ENCODE results near the gene PSIP1. TPM values are rescaled to one million over a fixed set of nuclear protein-coding genes. Genes with fewer than 3 reads are reported as not detected.

The PSIP1 gene
- total RNA-seq, 6 experiments from 2014 or later: 32.6 to 56.7 (median 48.5) TPM

DNA sequence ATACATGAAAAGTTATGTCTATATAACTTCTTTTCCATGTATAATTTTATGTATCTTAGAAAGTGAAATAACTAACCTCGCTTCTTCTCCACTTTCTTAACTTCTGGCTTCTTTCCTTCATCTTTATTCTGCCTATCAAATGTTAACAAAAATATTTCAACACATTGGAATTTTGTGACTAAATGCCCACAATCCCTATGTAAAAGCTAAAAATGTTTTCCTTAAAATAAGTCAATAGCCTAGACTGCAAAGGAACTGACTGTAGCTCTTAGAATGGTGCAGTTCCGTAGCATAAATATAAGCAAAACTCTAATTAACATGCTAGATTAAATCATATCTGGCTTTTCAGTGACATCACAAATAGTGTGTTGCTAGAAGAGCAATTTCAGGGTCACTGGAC is 40.9 kb downstream of the PSIP1 start:
- H3K4me3 Mint-ChIP-seq: no peak overlapping the region
- no peak for TF ChIP-seq CTCF (IDR thresholded peaks at IDR 0.05)
- H3K9me3 Mint-ChIP-seq: no peaks in the 10 kb centered on the region
- no peaks in the 10 kb centered on the region for H3K27me3 Mint-ChIP-seq (ENCODE audit: insufficient read depth)
- H3K27ac Mint-ChIP-seq: no peak overlapping the region
- H3K4me1 Mint-ChIP-seq (ENCODE audit: low read depth): peaks cover 26% of the 10 kb centered on the region
- DNase-seq: no peak
- H3K36me3 Mint-ChIP-seq (ENCODE audit: low read depth): peaks cover 25% of the 10 kb centered on the region

DNA sequence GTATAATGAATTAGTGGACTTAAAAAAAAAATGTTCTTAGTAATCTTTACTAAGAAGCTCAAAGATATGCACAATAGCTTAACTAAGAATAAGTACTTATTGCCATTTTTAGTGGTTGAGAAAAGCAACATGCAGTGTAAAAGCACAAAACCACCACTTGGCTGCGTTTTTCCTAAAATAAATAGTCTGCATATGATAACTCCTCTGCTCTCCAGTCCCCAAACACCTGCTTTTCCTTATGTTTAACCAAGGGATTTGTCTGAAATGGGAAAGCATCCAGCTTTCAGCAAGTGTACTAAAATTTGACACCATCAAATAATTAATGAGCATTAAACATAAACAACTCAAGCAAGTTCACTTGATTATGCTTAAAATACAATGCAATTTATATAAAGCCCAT is 41.4 kb downstream of the PSIP1 start:
- Mint-ChIP-seq H3K9me3 (no peaks in the 10 kb centered on the region), H3K36me3 (ENCODE audit: low read depth) (peaks cover 25% of the 10 kb centered on the region), H3K27ac (no peak overlapping the region), H3K4me1 (ENCODE audit: low read depth) (peaks cover 26% of the 10 kb centered on the region), H3K27me3 (ENCODE audit: insufficient read depth) (no peaks in the 10 kb centered on the region; the same call in 1 of the 2 replicates), H3K4me3 (no peak overlapping the region)
- DNase-seq: no peak
- TF ChIP-seq CTCF (IDR thresholded peaks at IDR 0.05): peak; percentile 19; the same call in 1 of the 2 replicates

- peaks cover 21% of the 10 kb centered on the region for H3K36me3 Mint-ChIP-seq (ENCODE audit: low read depth)
- peaks cover 26% of the 10 kb centered on the region for H3K4me1 Mint-ChIP-seq (ENCODE audit: low read depth)
- no peak for TF ChIP-seq CTCF (IDR thresholded peaks at IDR 0.05)
- no peak overlapping the region for H3K27ac Mint-ChIP-seq
- no peak for DNase-seq
- no peaks in the 10 kb centered on the region; the same call in 1 of the 2 replicates for H3K27me3 Mint-ChIP-seq (ENCODE audit: insufficient read depth)
- H3K9me3 Mint-ChIP-seq: no peaks in the 10 kb centered on the region
- H3K4me3 Mint-ChIP-seq: no peak overlapping the region
These were observed 42.6 kb downstream of the PSIP1 start for GRCh38 chr9:15468145-15468544.

GRCh38 chr9:15461601-15462000 is 49.2 kb downstream of the PSIP1 start:
- no peak for TF ChIP-seq CTCF (IDR thresholded peaks at IDR 0.05)
- no peaks in the 10 kb centered on the region for H3K9me3 Mint-ChIP-seq

DNA sequence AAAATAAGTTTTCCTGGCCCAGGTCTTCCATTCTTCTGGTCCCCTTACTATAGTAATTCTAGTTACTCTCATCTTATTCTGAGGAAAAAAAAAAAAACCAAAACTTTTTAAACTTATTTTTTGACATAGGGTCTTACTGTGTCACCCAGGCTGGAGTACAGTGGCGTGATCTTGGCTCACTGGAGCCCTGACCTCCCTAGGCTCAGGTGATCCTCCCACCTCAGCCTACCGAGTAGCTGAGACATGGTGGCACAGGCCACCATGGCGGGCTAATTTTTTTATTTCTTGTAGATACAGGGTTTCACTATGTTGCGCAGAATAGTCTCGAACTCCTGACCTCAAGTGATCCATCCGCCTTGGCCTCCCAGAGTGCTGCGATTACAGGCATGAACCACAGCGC is 49.7 kb downstream of the PSIP1 start:
- no peak for DNase-seq
- Mint-ChIP-seq H3K9me3 (no peaks in the 10 kb centered on the region), H3K27me3 (ENCODE audit: insufficient read depth) (no peaks in the 10 kb centered on the region; the same call in 1 of the 2 replicates), H3K4me3 (no peak overlapping the region), H3K36me3 (ENCODE audit: low read depth) (peaks cover 12% of the 10 kb centered on the region), H3K27ac (no peak overlapping the region), H3K4me1 (ENCODE audit: low read depth) (no peaks in the 10 kb centered on the region)
- TF ChIP-seq CTCF (IDR thresholded peaks at IDR 0.05): no peak

More at GRCh38 chr9:15461601-15462000, 49.2 kb downstream of the PSIP1 start:
- no peaks in the 10 kb centered on the region; the same call in 1 of the 2 replicates for H3K27me3 Mint-ChIP-seq (ENCODE audit: insufficient read depth)
- no peak for DNase-seq
- no peak overlapping the region for H3K4me3 Mint-ChIP-seq
- H3K36me3 Mint-ChIP-seq (ENCODE audit: low read depth): peaks cover 13% of the 10 kb centered on the region
- H3K27ac Mint-ChIP-seq: no peak overlapping the region
- H3K4me1 Mint-ChIP-seq (ENCODE audit: low read depth): no peaks in the 10 kb centered on the region

- no peaks in the 10 kb centered on the region for H3K4me1 Mint-ChIP-seq (ENCODE audit: low read depth)
- peaks cover 21% of the 10 kb centered on the region for H3K36me3 Mint-ChIP-seq (ENCODE audit: low read depth)
- no peak for TF ChIP-seq CTCF (IDR thresholded peaks at IDR 0.05)
- H3K27me3 Mint-ChIP-seq (ENCODE audit: insufficient read depth): no peaks in the 10 kb centered on the region
- no peak overlapping the region for H3K27ac Mint-ChIP-seq
- no peak overlapping the region for H3K4me3 Mint-ChIP-seq
- H3K9me3 Mint-ChIP-seq: no peaks in the 10 kb centered on the region
- no peak for DNase-seq
These were observed 56.8 kb downstream of the PSIP1 start for GRCh38 chr9:15453956-15454355.

Data from HFFc6 (cell line).